Vagina (tissue), 2 donors: Measurements from ENCODE around the gene CCDC57. TPM values are rescaled to one million over a fixed set of nuclear protein-coding genes. Genes with fewer than 3 reads are reported as not detected.

Experiments
- DNase-seq, 2 donors: peaks; one replicate each; pipeline ENCODE4 v3.0.0-alpha.2; 2017; ENCODE audit errors: extremely low spot score in 2 of 2
- H3K27ac ChIP-seq: fragments of 200-600 bp; sonication (generic); one replicate; pipeline ENCODE4 v1.5.1; 2019
- H3K27me3 ChIP-seq: fragments of 200-600 bp; sonication (generic); one replicate; pipeline ENCODE4 v1.5.1; 2019
- H3K36me3 ChIP-seq, 2 donors: fragments of 200-600 bp; sonication (generic); one replicate each; pipeline ENCODE4 v1.5.1; 2017 to 2019
- H3K4me1 ChIP-seq: fragments of 200-600 bp; sonication (generic); one replicate; pipeline ENCODE4 v1.5.1; 2019
- H3K4me3 ChIP-seq, 2 donors: fragments of 200-600 bp; sonication (generic); 1 replicate in 1 of 2; 2 replicates in 1 of 2; pipeline ENCODE4 v1.5.1; 2016 to 2019
- H3K9me3 ChIP-seq: fragments of 200-600 bp; sonication (generic); one replicate; pipeline ENCODE4 v1.5.1; 2019
- POLR2A ChIP-seq, 2 donors: fragments of 450-650 bp; IDR thresholded peaks; one replicate each; pipeline ENCODE4 v1.6.1; 2017; ENCODE audit warnings: antibody characterized with exemption in 2 of 2, mild to moderate bottlenecking in 2 of 2, moderate library complexity in 2 of 2
- POLR2AphosphoS5 ChIP-seq, 2 donors: sonication (generic); formaldehyde crosslinking; IDR thresholded peaks; one replicate each; pipeline ENCODE4 v1.9.0; 2017; ENCODE audit warnings: antibody characterized with exemption in 2 of 2, mild to moderate bottlenecking in 2 of 2, low read depth in 1 of 2; ENCODE audit not compliant: insufficient read depth in 1 of 2
- intact Hi-C: fragments of 100-400 bp; cut with DNase I; formaldehyde crosslinking; loops from one replicate; pipeline ENCODE4 v1.15.1; 2023
- total RNA-seq: library from RNA; depleted of rRNA; stranded (reverse); fragments of >200 nt; gene quantifications from one replicate; pipeline ENCODE4 v1.2.3, GENCODE V29; 2016
- TF ChIP-seq, protein P1 (sequence below), 3 experiments: fragments of 450-650 bp in 2 of 3; fragments of 200-600 bp in 1 of 3; sonication (generic) in 1 of 3; IDR thresholded peaks; one replicate each; pipeline ENCODE4 v1.5.1; 2017 to 2019; ENCODE audit warnings: antibody characterized with exemption in 3 of 3, mild to moderate bottlenecking in 2 of 3, moderate library complexity in 2 of 3

Gene CCDC57
- total RNA-seq, 1 donor from 2014 or later: 26.5 TPM

- intact Hi-C loops: no loop called here
- no peaks in the 10 kb centered on the region for H3K4me1 ChIP-seq
- H3K27ac ChIP-seq: no peak overlapping the region
- H3K9me3 ChIP-seq: no peaks in the 10 kb centered on the region
- DNase-seq: no peak
- H3K4me3 ChIP-seq: no peak overlapping the region
- peaks cover 0 to 97% of the 10 kb centered on the region in 2 donors for H3K36me3 ChIP-seq
- no peak for TF ChIP-seq POLR2A (IDR thresholded peaks at IDR 0.05)
- TF ChIP-seq, protein P1, sequence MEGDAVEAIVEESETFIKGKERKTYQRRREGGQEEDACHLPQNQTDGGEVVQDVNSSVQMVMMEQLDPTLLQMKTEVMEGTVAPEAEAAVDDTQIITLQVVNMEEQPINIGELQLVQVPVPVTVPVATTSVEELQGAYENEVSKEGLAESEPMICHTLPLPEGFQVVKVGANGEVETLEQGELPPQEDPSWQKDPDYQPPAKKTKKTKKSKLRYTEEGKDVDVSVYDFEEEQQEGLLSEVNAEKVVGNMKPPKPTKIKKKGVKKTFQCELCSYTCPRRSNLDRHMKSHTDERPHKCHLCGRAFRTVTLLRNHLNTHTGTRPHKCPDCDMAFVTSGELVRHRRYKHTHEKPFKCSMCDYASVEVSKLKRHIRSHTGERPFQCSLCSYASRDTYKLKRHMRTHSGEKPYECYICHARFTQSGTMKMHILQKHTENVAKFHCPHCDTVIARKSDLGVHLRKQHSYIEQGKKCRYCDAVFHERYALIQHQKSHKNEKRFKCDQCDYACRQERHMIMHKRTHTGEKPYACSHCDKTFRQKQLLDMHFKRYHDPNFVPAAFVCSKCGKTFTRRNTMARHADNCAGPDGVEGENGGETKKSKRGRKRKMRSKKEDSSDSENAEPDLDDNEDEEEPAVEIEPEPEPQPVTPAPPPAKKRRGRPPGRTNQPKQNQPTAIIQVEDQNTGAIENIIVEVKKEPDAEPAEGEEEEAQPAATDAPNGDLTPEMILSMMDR (IDR thresholded peaks at IDR 0.05): no peak
- TF ChIP-seq POLR2AphosphoS5 (IDR thresholded peaks at IDR 0.05; ENCODE audit: insufficient read depth in 1 of 2, low read depth in 1 of 2): no peak
- no peaks in the 10 kb centered on the region for H3K27me3 ChIP-seq
Observed at GRCh38 chr17:82083533-82084359, 128.9 kb downstream of the CCDC57 start.

- intact Hi-C loops: no loop called here
- Histone ChIP-seq H3K27ac (no peak overlapping the region), H3K4me3 (no peak overlapping the region), H3K36me3 (peaks cover 0 to 94% of the 10 kb centered on the region in 2 donors), H3K4me1 (peaks cover 6% of the 10 kb centered on the region), H3K9me3 (no peaks in the 10 kb centered on the region), H3K27me3 (no peaks in the 10 kb centered on the region)
- DNase-seq: no peak
- no peak for TF ChIP-seq POLR2AphosphoS5 (IDR thresholded peaks at IDR 0.05; ENCODE audit: insufficient read depth in 1 of 2, low read depth in 1 of 2)
- TF ChIP-seq POLR2A (IDR thresholded peaks at IDR 0.05): no peak
- TF ChIP-seq, protein P1 (IDR thresholded peaks at IDR 0.05): no peak
Observed at GRCh38 chr17:82083009-82083408, 129.6 kb downstream of the CCDC57 start.

GRCh38 chr17:82082456-82082855, 130.2 kb downstream of the CCDC57 start:
- peaks cover 0 to 88% of the 10 kb centered on the region in 2 donors for H3K36me3 ChIP-seq
- TF ChIP-seq, protein P1 (IDR thresholded peaks at IDR 0.05): no peak
- no peak for DNase-seq
- peaks cover 11% of the 10 kb centered on the region for H3K4me1 ChIP-seq
- H3K27ac ChIP-seq: no peak overlapping the region
- no peaks in the 10 kb centered on the region for H3K27me3 ChIP-seq
- H3K4me3 ChIP-seq: no peak overlapping the region
- intact Hi-C loops: no loop called here
- H3K9me3 ChIP-seq: no peaks in the 10 kb centered on the region

DNA sequence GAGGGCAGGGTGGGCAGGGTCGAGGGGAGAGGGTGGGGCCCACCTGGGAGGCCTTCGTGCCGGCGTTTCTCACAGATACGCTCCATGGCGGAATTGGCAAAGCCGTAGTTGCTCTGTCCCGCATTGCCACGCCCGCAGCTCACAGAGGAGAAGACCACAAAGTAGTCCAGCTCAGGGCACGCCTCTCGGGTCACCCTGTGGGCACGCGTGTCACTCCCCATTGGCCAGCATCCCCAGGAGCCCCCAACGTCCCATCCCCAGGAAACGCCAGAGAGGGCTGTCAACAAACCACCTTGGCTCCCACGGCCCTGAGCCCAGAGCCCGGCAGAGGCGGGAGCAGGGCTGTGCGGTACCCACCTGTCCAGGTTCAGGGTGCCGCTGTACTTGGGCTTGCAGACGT, 130.7 kb downstream of the CCDC57 start:
- H3K27ac ChIP-seq: no peak overlapping the region
- H3K4me3 ChIP-seq: no peak overlapping the region
- peaks cover 16% of the 10 kb centered on the region for H3K4me1 ChIP-seq
- TF ChIP-seq, protein P1 (IDR thresholded peaks at IDR 0.05): no peak
- no peak for TF ChIP-seq POLR2A (IDR thresholded peaks at IDR 0.05)
- no peak for TF ChIP-seq POLR2AphosphoS5 (IDR thresholded peaks at IDR 0.05; ENCODE audit: insufficient read depth in 1 of 2, low read depth in 1 of 2)
- peaks cover 0 to 83% of the 10 kb centered on the region in 2 donors for H3K36me3 ChIP-seq
- no peak for DNase-seq
- intact Hi-C loops: no loop called here
- H3K27me3 ChIP-seq: no peaks in the 10 kb centered on the region
- H3K9me3 ChIP-seq: no peaks in the 10 kb centered on the region

GRCh38 chr17:82081546-82081945, 131.1 kb downstream of the CCDC57 start:
- H3K4me3 ChIP-seq: no peak overlapping the region
- H3K4me1 ChIP-seq: peaks cover 16% of the 10 kb centered on the region
- H3K27me3 ChIP-seq: no peaks in the 10 kb centered on the region
- intact Hi-C loops: no loop called here
- H3K9me3 ChIP-seq: no peaks in the 10 kb centered on the region
- no peak for DNase-seq
- TF ChIP-seq POLR2A (IDR thresholded peaks at IDR 0.05): no peak
- peaks cover 0 to 79% of the 10 kb centered on the region in 2 donors for H3K36me3 ChIP-seq
- no peak overlapping the region for H3K27ac ChIP-seq
